AG04449 (cell line): ENCODE measurements around the gene CUL5.

Experiments used
- CTCF ChIA-PET: fragments of 350-600 bp; formaldehyde crosslinking; extraction: SDS; loops from one replicate; lab custom pipeline; 2021; ENCODE audit warnings: antibody characterized with exemption; lab: Yijun Ruan, JAX
- POLR2A ChIA-PET: fragments of 400-600, 350-600 bp; formaldehyde crosslinking; extraction: SDS; loops from one replicate; lab custom pipeline; 2020; ENCODE audit warnings: antibody characterized with exemption, inconsistent platforms; lab: Yijun Ruan, JAX
- DNase-seq: peaks from one replicate; pipeline ENCODE4 v3.0.0-alpha.2; 2010; ENCODE audit warnings: low read depth, low spot score
- H3K4me3 ChIP-seq: 2 replicates; pipeline ENCODE4 v1.5.1; 2011; ENCODE audit warnings: low read depth, mild to moderate bottlenecking, control low read depth, low read length
- TF ChIP-seq, protein P1 (sequence below): IDR thresholded peaks from one replicate; pipeline ENCODE4 v1.5.1; 2011; ENCODE audit warnings: mild to moderate bottlenecking, moderate library complexity, low read length, control low read depth, inconsistent platforms; ENCODE audit not compliant: insufficient read depth; ENCODE audit errors: missing control alignments

CUL5 gene

DNA sequence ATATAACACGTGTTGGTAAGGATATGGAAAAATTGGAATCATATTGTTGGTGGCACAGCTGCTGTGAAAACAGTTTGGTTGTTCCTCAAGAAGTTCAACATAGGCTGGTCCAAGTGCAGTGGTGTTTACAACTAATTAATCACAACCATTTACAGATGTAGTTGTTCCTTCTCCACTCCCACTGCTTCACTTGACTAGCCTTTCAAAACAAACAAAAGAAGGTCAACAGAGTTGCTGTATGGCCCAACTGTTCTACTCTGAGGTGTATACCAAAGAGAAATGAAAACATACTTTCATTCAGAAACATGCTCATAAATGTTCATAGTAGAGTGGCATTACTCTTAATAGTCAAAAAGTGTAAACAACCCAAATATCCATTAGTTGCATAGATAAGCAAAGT, 76.1 kb downstream of the CUL5 start:
- no peak for DNase-seq
- no peak overlapping the region for H3K4me3 ChIP-seq
- CTCF ChIA-PET: interaction anchor here (1.8 kb wide), 1 partner anchor 76 kb away, joined by 5 read pairs; the partner anchor contains the start of gene CUL5
- POLR2A ChIA-PET: no interaction called here
- TF ChIP-seq, protein P1, sequence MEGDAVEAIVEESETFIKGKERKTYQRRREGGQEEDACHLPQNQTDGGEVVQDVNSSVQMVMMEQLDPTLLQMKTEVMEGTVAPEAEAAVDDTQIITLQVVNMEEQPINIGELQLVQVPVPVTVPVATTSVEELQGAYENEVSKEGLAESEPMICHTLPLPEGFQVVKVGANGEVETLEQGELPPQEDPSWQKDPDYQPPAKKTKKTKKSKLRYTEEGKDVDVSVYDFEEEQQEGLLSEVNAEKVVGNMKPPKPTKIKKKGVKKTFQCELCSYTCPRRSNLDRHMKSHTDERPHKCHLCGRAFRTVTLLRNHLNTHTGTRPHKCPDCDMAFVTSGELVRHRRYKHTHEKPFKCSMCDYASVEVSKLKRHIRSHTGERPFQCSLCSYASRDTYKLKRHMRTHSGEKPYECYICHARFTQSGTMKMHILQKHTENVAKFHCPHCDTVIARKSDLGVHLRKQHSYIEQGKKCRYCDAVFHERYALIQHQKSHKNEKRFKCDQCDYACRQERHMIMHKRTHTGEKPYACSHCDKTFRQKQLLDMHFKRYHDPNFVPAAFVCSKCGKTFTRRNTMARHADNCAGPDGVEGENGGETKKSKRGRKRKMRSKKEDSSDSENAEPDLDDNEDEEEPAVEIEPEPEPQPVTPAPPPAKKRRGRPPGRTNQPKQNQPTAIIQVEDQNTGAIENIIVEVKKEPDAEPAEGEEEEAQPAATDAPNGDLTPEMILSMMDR: no peak

DNA sequence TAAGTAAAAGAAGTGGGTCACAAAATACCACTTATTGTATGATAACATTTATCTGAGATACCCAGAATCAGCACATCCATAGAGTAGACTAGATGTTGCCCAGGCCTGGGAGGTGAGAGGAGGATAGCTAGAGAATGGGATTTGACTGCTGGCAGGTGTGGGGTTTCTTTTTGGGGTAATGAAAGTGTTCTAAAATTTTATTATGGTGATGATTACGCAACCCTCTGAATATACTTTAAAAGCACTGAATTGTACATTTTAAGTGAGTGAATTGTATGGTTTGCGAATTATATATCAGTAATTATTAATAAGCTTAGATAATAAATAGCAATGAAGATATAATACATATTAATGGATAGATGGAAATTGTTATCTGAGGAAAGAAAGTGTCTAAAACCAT, 77.0 kb downstream of the CUL5 start:
- no peak for DNase-seq
- TF ChIP-seq, protein P1: no peak
- CTCF ChIA-PET: interaction anchor here (1.1 kb wide), 1 partner anchor 32 kb away, joined by 3 read pairs; no protein-coding TSS in a partner anchor
- POLR2A ChIA-PET: no interaction called here
- H3K4me3 ChIP-seq: no peak overlapping the region

DNA sequence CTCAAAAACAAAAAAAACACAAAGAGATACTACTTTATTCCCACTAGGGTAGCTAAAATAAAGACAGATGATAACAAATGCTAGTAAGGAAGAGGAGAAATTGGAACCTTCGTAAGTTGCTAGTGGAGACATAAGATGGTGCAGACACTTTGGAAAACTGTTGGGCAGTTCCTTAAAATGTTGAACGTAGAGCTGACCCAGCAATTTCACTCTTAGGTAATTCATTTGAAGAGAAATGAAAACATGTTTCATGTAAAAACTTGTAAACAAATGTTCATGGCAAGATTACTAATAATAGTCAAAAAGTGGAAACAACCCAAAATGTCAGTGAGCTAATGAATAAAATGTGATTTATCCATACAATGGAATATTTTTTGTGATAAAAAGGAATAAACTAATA, 83.4 kb downstream of the CUL5 start:
- CTCF ChIA-PET: no interaction called here
- no peak overlapping the region for H3K4me3 ChIP-seq
- TF ChIP-seq, protein P1: no peak
- POLR2A ChIA-PET: no interaction called here
- no peak for DNase-seq

DNA sequence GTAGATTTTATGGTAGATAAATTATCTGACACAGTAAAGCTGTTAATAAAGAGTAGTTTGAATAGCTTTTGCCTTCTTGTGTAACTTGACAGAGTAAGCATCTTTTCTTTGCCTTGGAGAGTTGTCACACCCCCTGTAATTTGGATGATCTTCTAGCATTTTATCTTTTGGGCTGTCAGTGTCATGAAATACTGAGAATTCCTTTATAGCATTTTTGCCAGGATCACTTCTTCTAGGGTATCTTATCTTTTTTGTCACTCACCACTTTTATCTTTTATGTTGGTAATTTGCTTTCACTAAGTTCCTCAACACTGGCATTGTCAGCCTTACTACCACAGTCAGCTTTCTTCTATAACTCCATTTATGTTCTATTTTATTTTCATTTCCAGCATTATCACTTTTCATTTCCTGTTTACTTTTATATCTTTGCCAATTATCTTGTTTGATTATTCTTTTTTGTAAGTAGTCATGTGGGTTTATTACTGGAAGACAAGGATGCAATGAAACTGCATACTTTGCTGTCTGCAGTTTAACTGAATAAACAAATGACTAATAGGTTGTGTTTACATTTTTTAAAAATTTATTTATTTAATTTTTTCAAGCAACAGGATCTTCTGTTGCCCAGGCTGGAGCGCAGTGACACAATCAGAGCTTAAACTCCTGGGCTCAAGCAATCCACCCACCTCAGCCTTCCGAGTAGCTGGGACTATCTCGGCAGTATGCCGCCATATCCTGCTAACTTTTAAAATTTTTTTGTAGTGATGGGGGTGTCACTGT, 84.6 kb downstream of the CUL5 start:
- TF ChIP-seq, protein P1: no peak
- H3K4me3 ChIP-seq: no peak overlapping the region
- no peak for DNase-seq
- POLR2A ChIA-PET: no interaction called here
- CTCF ChIA-PET: interaction anchor here (0.6 to 1.5 kb wide), 3 partner anchors 26 to 529 kb away, joined by 3 to 5 read pairs (median 3); no protein-coding TSS in a partner anchor

DNA sequence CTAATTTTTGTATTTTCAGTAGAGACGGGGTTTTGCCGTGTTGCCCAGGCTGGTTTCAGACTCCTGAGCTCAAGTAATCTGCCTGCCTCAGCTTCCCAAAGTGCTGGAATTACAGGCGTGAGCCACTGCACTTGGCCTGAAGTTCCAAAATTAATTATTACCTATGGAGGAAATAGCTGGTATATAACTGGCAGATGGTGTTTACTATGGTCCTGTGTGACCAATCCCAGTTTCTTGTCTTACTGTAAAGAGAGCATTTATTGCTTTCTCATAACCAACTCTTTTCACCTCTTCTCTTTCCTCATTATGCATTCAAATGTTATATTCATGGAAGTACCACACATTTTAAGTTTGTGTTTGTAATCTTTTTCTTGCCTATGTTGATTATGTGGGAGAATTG, 88.5 kb downstream of the CUL5 start:
- CTCF ChIA-PET: interaction anchor here (2.1 kb wide), 1 partner anchor 20 kb away, joined by 5 read pairs; no protein-coding TSS in a partner anchor

More for the DNA sequence above, 88.5 kb downstream of the CUL5 start:
- TF ChIP-seq, protein P1: no peak
- POLR2A ChIA-PET: no interaction called here
- no peak overlapping the region for H3K4me3 ChIP-seq
- no peak for DNase-seq
